Endothelial cell of umbilical vein (primary cell): ENCODE results near the gene DISP3.

Experiments used
- CTCF ChIP-seq, 2 donors: IDR thresholded peaks; 1 replicate in 1 of 2; 2 replicates in 1 of 2; pipeline ENCODE4 v1.5.1; 2011; ENCODE audit warnings: low read length in 2 of 2, mild to moderate bottlenecking in 2 of 2, moderate library complexity in 2 of 2, control low read depth in 1 of 2, inconsistent platforms in 1 of 2, low read depth in 1 of 2; ENCODE audit not compliant: insufficient read depth in 1 of 2; ENCODE audit errors: extremely low read depth in 1 of 2
- EZH2 ChIP-seq: IDR thresholded peaks from 2 replicates; pipeline ENCODE4 v1.6.1; 2012; ENCODE audit warnings: borderline replicate concordance, low read depth, mild to moderate bottlenecking, moderate library complexity, low read length, inconsistent platforms; ENCODE audit not compliant: severe bottlenecking
- FOS ChIP-seq: IDR thresholded peaks from 2 replicates; pipeline ENCODE4 v1.6.1; 2011; ENCODE audit warnings: mild to moderate bottlenecking, low read length, moderate library complexity, borderline replicate concordance; ENCODE audit not compliant: insufficient read depth
- GATA2 ChIP-seq: IDR thresholded peaks from 2 replicates; pipeline ENCODE4 v1.7.0; 2011; ENCODE audit warnings: low read depth, mild to moderate bottlenecking, moderate library complexity, mixed read lengths, low read length; ENCODE audit not compliant: insufficient read length, insufficient read depth
- MAX ChIP-seq: IDR thresholded peaks from 2 replicates; pipeline ENCODE4 v1.6.1; 2011; ENCODE audit not compliant: insufficient read depth, insufficient read length
- POLR2A ChIP-seq: IDR thresholded peaks from 2 replicates; pipeline ENCODE4 v1.6.1; 2012; ENCODE audit warnings: low read depth, mild to moderate bottlenecking, control low read depth, low read length
- POLR2AphosphoS5 ChIP-seq: IDR thresholded peaks from 2 replicates; pipeline ENCODE4 v1.6.1; 2012; ENCODE audit warnings: low read depth, mild to moderate bottlenecking, control low read depth, low read length, moderate library complexity; ENCODE audit not compliant: insufficient read depth

- no peak for TF ChIP-seq EZH2
- TF ChIP-seq CTCF (IDR thresholded peaks at IDR 0.05; ENCODE audit: extremely low read depth in 1 of 2, insufficient read depth in 1 of 2, low read depth in 1 of 2, low read length in 2 of 2): no peak
- TF ChIP-seq POLR2AphosphoS5: no peak
- TF ChIP-seq POLR2A: no peak
- TF ChIP-seq MAX: no peak
- no peak for TF ChIP-seq FOS
- no peak for TF ChIP-seq GATA2
Observed at GRCh38 chr1:11535316-11535715, 56.4 kb downstream of the DISP3 start.
